Muscle of leg (tissue), 11 donors: ENCODE measurements around the gene KIAA1549. TPM values are rescaled to one million over a fixed set of nuclear protein-coding genes. Genes with fewer than 3 reads are reported as not detected.

Experiments
- DNase-seq: peaks from one replicate; pipeline ENCODE4 v3.0.0; 2013
- H3K27ac ChIP-seq: one replicate; pipeline ENCODE4 v1.5.1; 2013; ENCODE audit warnings: mild to moderate bottlenecking, low read length, control low read depth
- H3K27me3 ChIP-seq: one replicate; pipeline ENCODE4 v1.6.1; 2013; ENCODE audit warnings: low read length; ENCODE audit not compliant: control insufficient read depth, insufficient read depth
- H3K36me3 ChIP-seq: one replicate; pipeline ENCODE4 v1.6.1; 2013; ENCODE audit warnings: low read length; ENCODE audit not compliant: control insufficient read depth, insufficient read depth
- H3K4me1 ChIP-seq: one replicate; pipeline ENCODE4 v1.6.1; 2013; ENCODE audit warnings: low read length; ENCODE audit not compliant: control insufficient read depth, insufficient read depth
- H3K4me3 ChIP-seq: one replicate; pipeline ENCODE4 v1.5.1; 2013; ENCODE audit warnings: low read length, control low read depth
- H3K9me3 ChIP-seq: replicated peaks from 2 replicates; pipeline ENCODE4 v1.6.1; 2013; ENCODE audit warnings: low read depth, low read length; ENCODE audit not compliant: control insufficient read depth
- WGBS: methylation state at CpG from one replicate; pipeline ENCODE4 v1.1.5; 2013; ENCODE audit warnings: missing lambda C conversion rate; ENCODE audit not compliant: insufficient coverage; 5-methylcytosine and 5-hydroxymethylcytosine counted together
- polyA plus RNA-seq, 8 donors: library from polyadenylated mRNA; unstranded; fragments of 120-200 nt; gene quantifications; one replicate each; pipeline versions ENCODE4 v1.2.1 to v1.2.3, GENCODE V29; 2013; ENCODE audit warnings: inconsistent platforms in 1 of 8, low replicate concordance in 1 of 8; ENCODE audit not compliant: insufficient read length in 8 of 8, insufficient read depth in 1 of 8
- total RNA-seq: library from RNA; stranded (reverse); fragments of 120-200 nt; gene quantifications from one replicate; pipeline ENCODE4 v1.2.4, GENCODE V29; 2013

Gene KIAA1549
- total and polyA plus RNA-seq, 9 donors, result 4.1 to 12.0 (median 11.4) TPM

DNA sequence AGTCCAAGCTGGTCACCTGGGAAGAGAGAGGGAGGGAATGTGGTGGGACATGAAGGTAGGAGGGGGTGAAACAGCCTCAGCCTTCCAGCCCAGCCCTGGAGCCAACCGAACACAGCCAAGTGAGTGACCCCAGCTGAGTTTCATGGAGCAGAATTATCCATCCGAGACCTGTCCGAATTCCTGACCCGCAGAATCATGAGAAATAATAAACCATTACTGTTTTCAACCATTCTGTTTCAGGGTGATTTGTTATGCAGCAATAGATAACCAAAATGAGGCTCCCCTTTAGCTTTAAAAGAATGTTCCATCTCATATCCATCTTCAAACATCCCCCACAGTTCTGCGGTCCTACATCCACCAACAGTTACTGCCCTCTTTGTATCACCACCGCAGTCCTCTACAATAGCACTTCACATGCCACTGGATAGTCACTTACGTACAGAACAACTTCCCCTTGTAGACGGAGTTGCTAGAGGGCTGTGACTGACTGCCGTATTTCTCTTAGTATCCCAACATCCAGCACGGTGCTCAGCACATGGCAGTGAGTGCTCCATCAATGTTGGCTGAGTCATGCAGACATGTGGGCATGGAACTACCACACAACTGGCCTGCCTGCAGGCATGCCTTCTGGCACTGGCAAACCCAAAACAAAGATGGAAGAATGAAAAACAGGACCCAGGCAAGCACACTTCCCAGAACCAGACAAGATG, 18.5 kb downstream of the KIAA1549 start:
- no peak overlapping the region for H3K4me3 ChIP-seq
- H3K4me1 ChIP-seq, result peaks cover 5% of the 10 kb centered on the region
- H3K9me3 ChIP-seq, result no peaks in the 10 kb centered on the region
- DNase-seq, result no peak
- 75% methylated on average over 6 of the region's 10 CpGs for WGBS
- H3K27ac ChIP-seq, result no peak overlapping the region
- no peaks in the 10 kb centered on the region for H3K36me3 ChIP-seq
- H3K27me3 ChIP-seq, result no peaks in the 10 kb centered on the region

GRCh38 chr7:138961159-138961558, 20.0 kb downstream of the KIAA1549 start:
- DNase-seq, result no peak
- H3K4me3 ChIP-seq, result no peak overlapping the region
- 53% methylated on average over 8 of the region's 8 CpGs for WGBS
- H3K27me3 ChIP-seq, result no peaks in the 10 kb centered on the region
- H3K4me1 ChIP-seq, result peaks cover 5% of the 10 kb centered on the region
- H3K27ac ChIP-seq, result no peak overlapping the region
- H3K36me3 ChIP-seq, result no peaks in the 10 kb centered on the region
- no peaks in the 10 kb centered on the region for H3K9me3 ChIP-seq

DNA sequence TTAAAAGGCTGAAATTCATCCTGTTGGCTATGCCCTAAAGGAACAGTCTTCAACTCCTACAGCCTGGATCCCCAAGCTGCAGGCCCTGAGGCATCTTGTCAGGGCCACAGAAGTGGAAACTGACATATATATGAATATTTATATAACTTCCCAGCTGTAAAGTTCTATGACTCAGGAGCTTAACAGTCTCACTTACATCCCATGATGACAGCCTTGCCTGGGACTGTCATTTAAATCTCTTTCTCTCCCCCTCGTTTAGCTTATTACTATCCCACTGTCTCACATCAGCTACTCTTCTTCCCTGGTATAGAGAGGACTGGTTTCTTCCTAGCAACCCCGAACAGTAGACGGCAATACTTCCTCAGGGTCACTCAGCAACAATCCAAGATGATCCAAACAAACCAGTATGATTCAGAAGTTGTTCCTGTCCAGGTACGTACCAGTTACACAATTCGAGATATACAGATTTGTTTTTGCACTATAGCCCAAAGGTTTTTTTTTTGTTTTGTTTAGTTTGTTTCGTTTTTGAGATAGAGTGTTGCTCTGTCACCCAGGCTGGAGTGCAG, 22.7 kb downstream of the KIAA1549 start:
- DNase-seq, result no peak
- Histone ChIP-seq H3K4me3 (no peak overlapping the region), H3K27ac (no peak overlapping the region)

DNA sequence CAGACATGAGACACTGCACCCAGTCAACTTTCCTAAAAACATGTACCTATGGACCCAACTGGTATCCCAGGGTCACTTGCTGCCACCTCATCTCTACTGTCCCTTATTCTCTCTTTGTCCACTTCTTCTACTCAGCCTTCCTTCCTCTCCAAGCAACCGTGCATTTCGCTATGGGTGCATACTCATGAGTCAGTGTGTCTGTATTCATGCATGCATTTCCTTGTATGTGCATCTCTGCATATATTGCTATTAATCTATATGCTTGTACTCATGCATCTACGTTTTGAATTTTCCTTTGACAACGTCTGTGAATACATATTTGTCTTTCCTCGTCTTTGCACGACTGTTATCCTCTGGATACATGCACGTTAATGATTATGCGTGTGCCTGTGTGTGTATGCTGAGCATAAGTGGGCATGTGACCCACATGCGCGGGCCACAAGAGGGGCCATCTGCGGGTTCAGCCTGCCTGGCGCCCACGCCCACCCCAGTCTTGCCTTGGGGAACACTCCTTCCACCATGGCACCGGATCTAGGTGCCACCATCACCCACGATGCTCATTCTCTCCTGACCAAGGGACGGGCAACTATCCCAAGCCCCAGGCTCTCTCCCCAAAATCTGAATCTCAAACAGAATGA, 23.3 kb downstream of the KIAA1549 start:
- no peak for DNase-seq
- Histone ChIP-seq H3K27me3 (no peaks in the 10 kb centered on the region), H3K4me1 (peaks cover 5% of the 10 kb centered on the region), H3K36me3 (no peaks in the 10 kb centered on the region), H3K9me3 (no peaks in the 10 kb centered on the region), H3K27ac (no peak overlapping the region), H3K4me3 (no peak overlapping the region)
- 97% methylated on average over 11 of the region's 16 CpGs for WGBS

More for the DNA sequence above, 22.7 kb downstream of the KIAA1549 start:
- 100% methylated on average over 1 of the region's 6 CpGs for WGBS
- H3K27me3 ChIP-seq, result no peaks in the 10 kb centered on the region
- H3K36me3 ChIP-seq, result no peaks in the 10 kb centered on the region
- H3K4me1 ChIP-seq, result peaks cover 5% of the 10 kb centered on the region
- H3K9me3 ChIP-seq, result no peaks in the 10 kb centered on the region

DNA sequence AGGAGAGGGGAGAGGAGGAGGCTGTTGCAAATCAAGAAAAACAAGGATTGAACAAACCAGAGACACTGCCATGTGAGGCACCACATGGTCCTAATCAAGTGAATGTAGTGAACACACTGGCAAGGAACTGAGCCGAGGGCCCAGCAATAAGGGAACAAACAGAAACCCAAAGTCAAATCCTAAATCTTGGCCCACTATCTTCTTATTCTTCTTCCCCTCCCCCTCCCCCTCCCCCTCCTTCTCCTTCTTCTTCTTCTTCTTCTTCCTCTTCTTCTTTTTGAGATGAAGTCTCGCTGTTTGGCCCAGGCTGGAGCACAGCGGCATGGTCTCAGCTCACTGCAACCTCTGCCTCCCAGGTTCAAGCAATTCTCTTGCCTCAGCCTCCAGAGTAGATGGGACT, 24.0 kb downstream of the KIAA1549 start:
- Histone ChIP-seq H3K9me3 (no peaks in the 10 kb centered on the region), H3K36me3 (no peaks in the 10 kb centered on the region), H3K27me3 (no peaks in the 10 kb centered on the region), H3K4me3 (no peak overlapping the region), H3K4me1 (peaks cover 5% of the 10 kb centered on the region), H3K27ac (no peak overlapping the region)
- DNase-seq, result no peak
- WGBS, result 89% methylated on average over 3 of the region's 3 CpGs

DNA sequence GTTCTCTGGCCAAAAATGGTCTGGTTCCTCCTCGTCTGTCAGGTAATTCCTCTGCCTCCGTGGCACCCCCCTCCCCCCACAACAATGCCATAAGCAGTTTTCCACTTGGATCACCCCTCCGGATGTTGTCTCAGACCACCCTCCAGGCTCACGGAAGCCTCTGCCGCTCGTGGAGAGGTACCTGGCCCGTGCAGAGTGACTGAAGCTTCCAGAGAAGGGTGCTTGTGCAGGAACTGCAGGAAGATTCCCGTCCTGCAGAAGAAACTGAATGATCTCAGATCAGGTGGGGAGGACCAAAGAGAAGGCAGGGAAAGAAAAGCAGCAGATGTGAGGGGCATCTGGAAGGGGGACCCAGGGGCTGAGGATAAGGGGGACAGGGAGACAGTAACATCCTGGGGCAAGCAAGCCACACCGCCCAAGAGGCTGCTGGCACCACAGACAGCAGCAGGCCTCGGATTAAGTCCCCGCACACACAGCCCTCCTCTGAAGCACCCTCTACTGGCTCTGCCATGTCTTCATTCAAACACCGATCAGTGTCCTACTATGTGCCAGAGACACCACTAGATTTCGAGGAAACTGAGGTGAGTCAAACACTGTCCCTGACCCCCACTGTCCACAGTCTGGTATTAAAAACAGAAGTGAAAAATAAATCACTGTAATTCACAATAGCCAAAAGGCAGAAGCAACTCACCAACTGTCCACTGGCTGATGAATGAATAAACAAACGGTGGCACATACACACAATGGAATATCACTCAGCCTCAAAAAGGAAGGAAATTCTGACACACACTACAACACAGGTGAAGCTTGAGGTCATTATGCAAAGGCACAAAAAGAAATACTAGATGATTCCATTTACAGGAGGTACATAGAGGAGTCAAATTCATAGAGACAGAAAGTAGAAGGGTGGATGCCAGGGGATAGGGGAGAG, 26.4 kb downstream of the KIAA1549 start:
- no peaks in the 10 kb centered on the region for H3K4me1 ChIP-seq
- H3K27ac ChIP-seq, result no peak overlapping the region
- no peaks in the 10 kb centered on the region for H3K9me3 ChIP-seq
- no peak for DNase-seq
- no peaks in the 10 kb centered on the region for H3K27me3 ChIP-seq
- H3K36me3 ChIP-seq, result no peaks in the 10 kb centered on the region
- WGBS, result 68% methylated on average over 6 of the region's 14 CpGs
- no peak overlapping the region for H3K4me3 ChIP-seq

GRCh38 chr7:138952791-138953190, 28.4 kb downstream of the KIAA1549 start:
- H3K27me3 ChIP-seq, result no peaks in the 10 kb centered on the region
- H3K4me1 ChIP-seq, result no peaks in the 10 kb centered on the region
- WGBS, result 94% methylated on average over 3 of the region's 6 CpGs
- H3K9me3 ChIP-seq, result no peaks in the 10 kb centered on the region
- H3K4me3 ChIP-seq, result no peak overlapping the region
- H3K27ac ChIP-seq, result no peak overlapping the region
- H3K36me3 ChIP-seq, result no peaks in the 10 kb centered on the region
- no peak for DNase-seq

GRCh38 chr7:138951953-138952352, 29.2 kb downstream of the KIAA1549 start:
- no peak for DNase-seq
- no peaks in the 10 kb centered on the region for H3K36me3 ChIP-seq
- H3K4me1 ChIP-seq, result no peaks in the 10 kb centered on the region
- no peaks in the 10 kb centered on the region for H3K27me3 ChIP-seq
- no peaks in the 10 kb centered on the region for H3K9me3 ChIP-seq
- no peak overlapping the region for H3K27ac ChIP-seq
- H3K4me3 ChIP-seq, result no peak overlapping the region
- 82% methylated on average over 7 of the region's 9 CpGs for WGBS

GRCh38 chr7:138949421-138950088, 31.6 kb downstream of the KIAA1549 start:
- H3K4me3 ChIP-seq, result no peak overlapping the region
- H3K9me3 ChIP-seq, result no peaks in the 10 kb centered on the region
- no peaks in the 10 kb centered on the region for H3K4me1 ChIP-seq
- no peak for DNase-seq
- WGBS, result 91% methylated on average over 9 of the region's 12 CpGs
- H3K27me3 ChIP-seq, result no peaks in the 10 kb centered on the region
- no peaks in the 10 kb centered on the region for H3K36me3 ChIP-seq
- H3K27ac ChIP-seq, result no peak overlapping the region
